Activated T-cell treated with anti-CD3 and anti-CD28 coated beads for 24 hours (primary cell): Measurements from ENCODE around the gene ANXA3.
"Not testable (repeated sequence)": the region's sequence is repeated elsewhere in the genome, so short reads cannot be mapped to it uniquely, and the experiment has no call there.

Source experiments
- DNase-seq: peaks from one replicate; pipeline ENCODE4 v3.0.0-alpha.2; 2020; ENCODE audit warnings: low read depth

Gene ANXA3

GRCh38 chr4:78543424-78544125 is 8.0 kb upstream of the ANXA3 start:
- DNase-seq: no peak

GRCh38 chr4:78544678-78545077 is 6.9 kb upstream of the ANXA3 start:
- DNase-seq: no peak

GRCh38 chr4:78545275-78546246 is 6.0 kb upstream of the ANXA3 start:
- DNase-seq: no peak

- DNase-seq: not testable (repeated sequence)
Observed at GRCh38 chr4:78547899-78548298, 3.7 kb upstream of the ANXA3 start.

GRCh38 chr4:78548889-78549288 is 2.7 kb upstream of the ANXA3 start:
- DNase-seq: not testable (repeated sequence)

- no peak for DNase-seq
Observed at GRCh38 chr4:78552389-78553042, 946 bp downstream of the ANXA3 start.

GRCh38 chr4:78553043-78553396 is 1.4 kb downstream of the ANXA3 start:
- no peak for DNase-seq

- no peak for DNase-seq
Observed at GRCh38 chr4:78553529-78554060, 2.0 kb downstream of the ANXA3 start.

GRCh38 chr4:78556665-78557064 is 5.1 kb downstream of the ANXA3 start:
- DNase-seq: no peak

GRCh38 chr4:78557841-78558240 is 6.3 kb downstream of the ANXA3 start:
- DNase-seq: no peak

- no peak for DNase-seq
Observed at GRCh38 chr4:78558410-78558809, 6.8 kb downstream of the ANXA3 start.

- no peak for DNase-seq
Observed at GRCh38 chr4:78560296-78560963, 8.9 kb downstream of the ANXA3 start.

GRCh38 chr4:78561677-78562076 is 10.1 kb downstream of the ANXA3 start:
- DNase-seq: no peak

- DNase-seq: no peak
Observed at GRCh38 chr4:78562687-78563086, 11.1 kb downstream of the ANXA3 start.

- DNase-seq: no peak
Observed at GRCh38 chr4:78565971-78566372, 14.4 kb downstream of the ANXA3 start.

- DNase-seq: no peak
Observed at GRCh38 chr4:78566834-78567499, 15.4 kb downstream of the ANXA3 start.

- DNase-seq: no peak
Observed at GRCh38 chr4:78567500-78568060, 16.0 kb downstream of the ANXA3 start.

- no peak for DNase-seq
Observed at GRCh38 chr4:78568640-78569305, 17.2 kb downstream of the ANXA3 start.

- DNase-seq: no peak
Observed at GRCh38 chr4:78569306-78569821, 17.8 kb downstream of the ANXA3 start.

GRCh38 chr4:78570117-78570516 is 18.5 kb downstream of the ANXA3 start:
- DNase-seq: no peak
